Keratinocyte (primary cell): ENCODE results near the gene ZFYVE9. TPM values are rescaled to one million over a fixed set of nuclear protein-coding genes. Genes with fewer than 3 reads are reported as not detected.
"Not testable (repeated sequence)": the region's sequence is repeated elsewhere in the genome, so short reads cannot be mapped to it uniquely, and the experiment has no call there.

ENCODE experiments used
- DNase-seq: peaks from one replicate; pipeline ENCODE4 v3.0.0-alpha.2; 2011; ENCODE audit warnings: low read depth, missing footprints, low spot score
- FAIRE-seq: peaks from 2 replicates; lab custom pipeline; 2011; peaks lifted over from hg19 to GRCh38; lab: Jason Lieb, UNC
- H2AFZ ChIP-seq: 2 replicates; pipeline ENCODE4 v1.6.0; 2012; ENCODE audit warnings: low read length, control low read depth, inconsistent platforms; ENCODE audit not compliant: control insufficient read depth
- H3K27ac ChIP-seq: 2 replicates; pipeline ENCODE4 v1.5.1; 2011; ENCODE audit warnings: low read length; ENCODE audit not compliant: control insufficient read depth, insufficient read depth
- H3K27me3 ChIP-seq: 3 replicates; pipeline ENCODE4 v1.6.0; 2011; ENCODE audit warnings: low read length; ENCODE audit not compliant: control insufficient read depth, insufficient read depth; ENCODE audit errors: extremely low read depth
- H3K36me3 ChIP-seq, 2 experiments: 2 replicates in 1 of 2; 3 replicates in 1 of 2; pipeline ENCODE4 v1.5.1; 2011; ENCODE audit warnings: low read length in 2 of 2, mild to moderate bottlenecking in 1 of 2; ENCODE audit not compliant: control insufficient read depth in 2 of 2, insufficient read depth in 2 of 2; ENCODE audit errors: extremely low read depth in 1 of 2
- H3K4me1 ChIP-seq: 3 replicates; pipeline ENCODE4 v1.5.1; 2011; ENCODE audit warnings: low read length; ENCODE audit not compliant: control insufficient read depth, insufficient read depth; ENCODE audit errors: extremely low read depth
- H3K4me2 ChIP-seq: 3 replicates; pipeline ENCODE4 v1.6.0; 2011; ENCODE audit warnings: low read depth, low read length; ENCODE audit not compliant: control insufficient read depth, insufficient read depth; ENCODE audit errors: extremely low read depth
- H3K4me3 ChIP-seq, 3 experiments: fragments of 200-600 bp in 1 of 3; sonication (generic) in 1 of 3; 2 replicates in 2 of 3; 3 replicates in 1 of 3; pipeline ENCODE4 v1.5.1; 2011 to 2016; ENCODE audit warnings: low read length in 3 of 3, mild to moderate bottlenecking in 3 of 3, control low read depth in 2 of 3, inconsistent platforms in 1 of 3, low read depth in 1 of 3, mixed read lengths in 1 of 3, mixed run types in 1 of 3, moderate library complexity in 1 of 3; ENCODE audit not compliant: control insufficient read depth in 2 of 3, insufficient read depth in 2 of 3; ENCODE audit errors: extremely low read depth in 1 of 3
- H3K79me2 ChIP-seq: 2 replicates; pipeline ENCODE4 v1.6.0; 2012; ENCODE audit warnings: low read length; ENCODE audit not compliant: control insufficient read depth, insufficient read depth
- H3K9ac ChIP-seq: 3 replicates; pipeline ENCODE4 v1.6.0; 2011; ENCODE audit warnings: low read length; ENCODE audit not compliant: control insufficient read depth, insufficient read depth; ENCODE audit errors: extremely low read depth
- H3K9me1 ChIP-seq: 3 replicates; pipeline ENCODE4 v1.6.0; 2011; ENCODE audit warnings: low read length; ENCODE audit not compliant: control insufficient read depth, insufficient read depth; ENCODE audit errors: extremely low read depth
- H3K9me3 ChIP-seq: 2 replicates; pipeline ENCODE4 v1.5.1; 2012; ENCODE audit warnings: low read depth, low read length; ENCODE audit not compliant: control insufficient read depth
- H4K20me1 ChIP-seq: 3 replicates; pipeline ENCODE4 v1.6.0; 2011; ENCODE audit warnings: low read length; ENCODE audit not compliant: control insufficient read depth, insufficient read depth; ENCODE audit errors: extremely low read depth
- EZH2 ChIP-seq: IDR thresholded peaks from one replicate; pipeline ENCODE4 v1.6.1; 2012; ENCODE audit warnings: inconsistent platforms, mild to moderate bottlenecking, low read length, moderate library complexity
- dilution Hi-C: fragments of 300-500 bp; cut with MboI; formaldehyde crosslinking; loops from one replicate; pipeline ENCODE4 v1.7.0; 2020; ENCODE audit warnings: low sequenced_read_pairs; ENCODE audit not compliant: extremely low pct_ligation_motif_present
- polyA plus RNA-seq, 5 experiments: library from polyadenylated mRNA; depleted of rRNA in 3 of 5; stranded (reverse) in 3 of 5; stranded (forward) in 1 of 5; unstranded in 1 of 5; fragments of >200 nt; gene quantifications; 1 replicate in 1 of 5; 2 replicates in 3 of 5; 3 replicates in 1 of 5; pipeline versions ENCODE4 v1.2.1 to v1.2.3, GENCODE V29; 2011 to 2012; ENCODE audit warnings: missing spikeins in 2 of 5, low read depth in 1 of 5, low replicate concordance in 1 of 5
- TF ChIP-seq, protein P1 (sequence below), 3 experiments: IDR thresholded peaks in 1 of 3; conservative IDR thresholded peaks in 1 of 3; optimal IDR thresholded peaks in 1 of 3; 2 replicates in 2 of 3; 3 replicates in 1 of 3; pipeline versions ENCODE3 to v1.5.1; 2011; ENCODE audit warnings: low read length in 3 of 3, mild to moderate bottlenecking in 3 of 3, moderate library complexity in 2 of 3, control low read depth in 1 of 3, inconsistent platforms in 1 of 3; ENCODE audit not compliant: insufficient read depth in 2 of 3; ENCODE audit errors: extremely low read depth in 1 of 3

The ZFYVE9 gene
- polyA plus RNA-seq, 1 donor (not counting 4 experiments of a cell fraction or from before 2014, with no cell fraction given) = 27.7 TPM

DNA sequence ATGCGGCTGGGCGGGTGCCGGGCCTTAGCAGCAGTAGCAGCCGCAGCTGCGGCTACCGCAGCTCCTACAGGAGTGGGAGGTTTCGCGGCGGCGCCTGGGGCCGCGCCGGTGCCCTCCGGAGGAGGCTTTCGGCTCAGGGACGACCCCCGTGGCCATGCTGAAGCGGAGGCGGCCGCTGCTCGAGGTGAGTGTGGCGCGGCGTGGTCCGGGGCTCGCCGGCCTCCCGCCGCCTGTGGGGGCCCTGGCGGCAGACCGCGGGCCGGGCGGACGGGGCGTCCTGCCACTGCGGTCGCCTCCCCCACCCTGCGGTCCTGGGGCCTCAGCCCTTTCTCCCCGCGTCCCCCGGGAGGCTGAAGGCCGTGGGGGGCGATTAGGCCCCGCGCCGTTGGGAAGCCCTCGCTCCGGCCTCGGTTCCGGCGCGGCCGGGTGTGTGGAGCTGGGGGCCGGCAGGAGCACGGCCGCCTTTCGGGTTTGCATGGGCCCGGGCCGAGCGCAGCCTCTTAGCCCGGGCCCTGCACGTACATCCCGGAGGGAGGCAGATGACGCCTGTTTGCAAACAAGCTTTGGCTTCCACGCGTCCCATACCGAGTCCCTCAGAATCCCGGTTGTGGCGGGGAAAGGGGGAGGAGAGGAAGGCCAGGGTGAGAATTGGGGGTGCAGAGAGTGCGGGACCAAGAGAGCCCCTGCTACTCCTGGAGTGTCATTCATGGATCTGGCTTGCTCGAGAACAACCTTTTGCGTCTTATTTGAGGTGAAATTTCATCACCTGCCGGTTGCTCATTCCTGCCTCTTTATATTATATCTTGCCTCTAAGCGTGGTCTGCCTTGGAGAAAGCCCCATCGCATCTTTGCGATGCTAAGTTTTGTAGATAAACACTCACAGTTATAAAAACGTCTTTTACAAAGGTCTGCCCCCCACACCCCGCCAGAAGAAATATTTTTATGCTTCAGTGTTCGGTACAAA is 613 bp downstream of the ZFYVE9 start:
- peak overlapping the region; percentile 99 for H3K27ac ChIP-seq
- H3K9me1 ChIP-seq = no peaks in the 10 kb centered on the region
- H2AFZ ChIP-seq = peak overlapping the region; percentile 73
- no peaks in the 10 kb centered on the region for H3K9me3 ChIP-seq
- dilution Hi-C loops = no loop called here
- H3K79me2 ChIP-seq = peaks cover 54% of the 10 kb centered on the region
- peak overlapping the region; percentile 86 for H3K4me2 ChIP-seq
- FAIRE-seq (no peak), DNase-seq (no peak)
- no peaks in the 10 kb centered on the region for H4K20me1 ChIP-seq
- TF ChIP-seq, protein P1, sequence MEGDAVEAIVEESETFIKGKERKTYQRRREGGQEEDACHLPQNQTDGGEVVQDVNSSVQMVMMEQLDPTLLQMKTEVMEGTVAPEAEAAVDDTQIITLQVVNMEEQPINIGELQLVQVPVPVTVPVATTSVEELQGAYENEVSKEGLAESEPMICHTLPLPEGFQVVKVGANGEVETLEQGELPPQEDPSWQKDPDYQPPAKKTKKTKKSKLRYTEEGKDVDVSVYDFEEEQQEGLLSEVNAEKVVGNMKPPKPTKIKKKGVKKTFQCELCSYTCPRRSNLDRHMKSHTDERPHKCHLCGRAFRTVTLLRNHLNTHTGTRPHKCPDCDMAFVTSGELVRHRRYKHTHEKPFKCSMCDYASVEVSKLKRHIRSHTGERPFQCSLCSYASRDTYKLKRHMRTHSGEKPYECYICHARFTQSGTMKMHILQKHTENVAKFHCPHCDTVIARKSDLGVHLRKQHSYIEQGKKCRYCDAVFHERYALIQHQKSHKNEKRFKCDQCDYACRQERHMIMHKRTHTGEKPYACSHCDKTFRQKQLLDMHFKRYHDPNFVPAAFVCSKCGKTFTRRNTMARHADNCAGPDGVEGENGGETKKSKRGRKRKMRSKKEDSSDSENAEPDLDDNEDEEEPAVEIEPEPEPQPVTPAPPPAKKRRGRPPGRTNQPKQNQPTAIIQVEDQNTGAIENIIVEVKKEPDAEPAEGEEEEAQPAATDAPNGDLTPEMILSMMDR (optimal IDR thresholded peaks at IDR 0.05 in 1 of 3, IDR thresholded peaks at IDR 0.05 in 1 of 3, conservative IDR thresholded peaks at IDR 0.05 in 1 of 3; ENCODE audit: extremely low read depth in 1 of 3, insufficient read depth in 2 of 3, low read length in 3 of 3) = peak in 1 of 3 experiments; percentile 4
- no peak for TF ChIP-seq EZH2
- no peaks in the 10 kb centered on the region for H3K27me3 ChIP-seq
- H3K36me3 ChIP-seq = no peaks in the 10 kb centered on the region
- peaks cover 43% of the 10 kb centered on the region for H3K4me1 ChIP-seq
- peak overlapping the region; percentile 85 to 95 (median 87) for H3K4me3 ChIP-seq
- peak overlapping the region; percentile 90 for H3K9ac ChIP-seq

DNA sequence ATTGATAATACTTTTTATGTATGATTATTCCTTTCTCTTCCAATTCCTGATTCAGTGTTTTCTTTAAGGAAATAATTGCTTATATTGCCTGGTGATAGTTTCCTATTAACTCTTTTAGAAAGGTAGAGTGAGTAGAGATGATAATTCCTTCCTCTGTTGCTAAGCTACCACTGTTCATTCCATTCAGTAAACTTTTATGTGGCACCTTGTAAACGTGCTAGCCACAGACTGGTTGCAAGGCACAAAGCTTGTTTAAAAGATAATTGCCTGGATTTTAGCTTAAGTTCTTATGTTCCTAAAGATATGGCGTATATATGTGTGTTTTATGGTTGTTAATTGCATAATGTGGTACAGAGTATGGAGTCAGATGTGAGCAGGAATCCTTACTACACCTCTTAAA is 3.2 kb downstream of the ZFYVE9 start:
- no peak overlapping the region for H3K27ac ChIP-seq
- DNase-seq (no peak), FAIRE-seq (peak; percentile 26)
- TF ChIP-seq, protein P1 (optimal IDR thresholded peaks at IDR 0.05 in 1 of 3, IDR thresholded peaks at IDR 0.05 in 1 of 3, conservative IDR thresholded peaks at IDR 0.05 in 1 of 3; ENCODE audit: extremely low read depth in 1 of 3, insufficient read depth in 2 of 3, low read length in 3 of 3) = no peak
- TF ChIP-seq EZH2 = no peak
- H3K4me1 ChIP-seq = peaks cover 27% of the 10 kb centered on the region
- no peak overlapping the region for H2AFZ ChIP-seq
- no peaks in the 10 kb centered on the region for H3K36me3 ChIP-seq
- no peak overlapping the region for H3K9ac ChIP-seq
- dilution Hi-C loops = no loop called here
- no peaks in the 10 kb centered on the region for H3K27me3 ChIP-seq
- no peak overlapping the region for H3K4me3 ChIP-seq
- peak overlapping the region; percentile 35 for H3K4me2 ChIP-seq
- peaks cover 79% of the 10 kb centered on the region for H3K79me2 ChIP-seq
- no peaks in the 10 kb centered on the region for H3K9me1 ChIP-seq
- H3K9me3 ChIP-seq = no peaks in the 10 kb centered on the region
- H4K20me1 ChIP-seq = no peaks in the 10 kb centered on the region

DNA sequence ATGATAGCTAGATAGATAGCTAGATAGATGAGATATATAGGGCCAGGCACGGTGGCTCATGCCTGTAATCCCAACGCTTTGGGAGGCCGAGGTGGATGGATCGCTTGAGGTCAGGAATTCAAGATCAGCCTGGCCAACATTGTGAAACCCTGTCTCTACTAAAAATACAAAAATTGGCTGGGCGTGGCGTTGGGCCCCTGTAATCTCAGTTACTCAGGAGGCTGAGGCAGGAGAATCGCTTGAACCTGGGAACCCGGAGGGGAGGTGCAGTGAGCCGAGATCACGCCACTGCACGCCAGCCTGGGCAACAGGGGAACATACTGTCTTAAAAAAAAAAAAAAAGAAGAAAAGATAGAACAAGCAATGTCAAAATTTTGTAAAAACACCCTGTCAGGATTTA is 8.6 kb downstream of the ZFYVE9 start:
- H3K9ac ChIP-seq, H3K36me3 ChIP-seq, FAIRE-seq, H3K4me1 ChIP-seq, H3K9me1 ChIP-seq, H3K27ac ChIP-seq, dilution Hi-C loops, H3K27me3 ChIP-seq, H3K9me3 ChIP-seq, H4K20me1 ChIP-seq, H3K4me2 ChIP-seq, H2AFZ ChIP-seq, DNase-seq, H3K4me3 ChIP-seq: not testable (repeated sequence)
- peaks cover 88% of the 10 kb centered on the region for H3K79me2 ChIP-seq
